Stimulated activated naive CD8-positive, alpha-beta T cell treated with anti-CD3 and anti-CD28 coated beads, Interleukin-15, Interleukin-2, amounts not matched to agents 100 ng/mL and 50 ng/mL, for 24 hours (primary cell): Measurements from ENCODE around the gene NXPH2.
"Not testable (repeated sequence)": the region's sequence is repeated elsewhere in the genome, so short reads cannot be mapped to it uniquely, and the experiment has no call there.

Source experiments
- H3K27ac Mint-ChIP-seq: one replicate; pipeline ENCODE4 v1.8.0; 2021; ENCODE audit warnings: mild to moderate bottlenecking, mixed read lengths
- H3K27me3 Mint-ChIP-seq: one replicate; pipeline ENCODE4 v1.8.0; 2021; ENCODE audit warnings: mixed read lengths
- H3K36me3 Mint-ChIP-seq: one replicate; pipeline ENCODE4 v1.8.0; 2021; ENCODE audit warnings: low read depth, mixed read lengths
- H3K4me1 Mint-ChIP-seq: one replicate; pipeline ENCODE4 v1.8.0; 2021; ENCODE audit warnings: low read depth, mixed read lengths
- H3K4me3 Mint-ChIP-seq: one replicate; pipeline ENCODE4 v1.8.0; 2021; ENCODE audit warnings: mild to moderate bottlenecking, mixed read lengths
- H3K9me3 Mint-ChIP-seq: one replicate; pipeline ENCODE4 v1.8.0; 2021; ENCODE audit warnings: mixed read lengths

The NXPH2 gene

DNA sequence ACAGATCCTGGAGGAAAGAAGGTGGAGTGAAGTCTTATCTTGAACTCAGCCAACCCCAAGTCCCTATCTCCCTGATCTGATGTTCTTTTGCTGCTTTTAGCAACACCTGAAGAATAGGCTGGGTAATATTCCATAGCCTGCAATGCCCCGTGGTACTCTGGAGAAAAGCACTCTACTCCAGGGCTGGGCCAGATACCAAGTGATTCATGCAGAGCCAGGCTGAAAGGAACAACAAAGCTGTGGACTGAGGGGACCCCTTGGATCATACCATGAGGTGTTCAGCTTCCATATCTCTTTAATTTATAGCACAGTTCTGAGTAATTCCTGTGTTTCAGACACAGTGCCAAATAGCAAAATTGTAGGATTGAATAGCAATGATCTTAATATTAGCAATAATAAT lies 130.6 kb downstream of the NXPH2 start:
- H3K9me3 Mint-ChIP-seq, result no peaks in the 10 kb centered on the region
- no peaks in the 10 kb centered on the region for H3K4me1 Mint-ChIP-seq
- H3K36me3 Mint-ChIP-seq, result no peaks in the 10 kb centered on the region
- peaks cover 16% of the 10 kb centered on the region for H3K27me3 Mint-ChIP-seq
- H3K27ac Mint-ChIP-seq, result no peak overlapping the region
- no peak overlapping the region for H3K4me3 Mint-ChIP-seq

DNA sequence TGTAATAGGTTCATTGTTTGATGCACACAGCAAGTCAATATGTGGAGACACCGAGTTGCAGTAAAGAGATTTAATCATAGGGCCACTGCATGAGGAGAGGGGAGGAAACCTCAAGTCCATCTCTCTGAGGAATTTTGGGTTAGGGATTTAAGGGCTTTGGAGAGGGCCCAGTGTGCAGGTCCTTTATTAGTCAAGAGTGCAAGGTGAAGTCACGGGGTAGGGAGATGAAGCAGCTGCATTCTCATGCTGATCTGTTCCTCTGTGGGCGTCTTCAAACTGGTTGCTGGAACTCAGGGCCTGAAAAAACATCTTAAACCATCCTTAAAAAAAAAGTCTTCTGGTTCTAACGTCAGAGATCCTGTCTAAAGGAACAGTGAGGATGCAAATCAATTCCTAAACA lies 131.6 kb downstream of the NXPH2 start:
- Mint-ChIP-seq H3K4me3 (no peak overlapping the region), H3K9me3 (no peaks in the 10 kb centered on the region), H3K4me1 (no peaks in the 10 kb centered on the region), H3K36me3 (no peaks in the 10 kb centered on the region), H3K27ac (no peak overlapping the region), H3K27me3 (peaks cover 16% of the 10 kb centered on the region)

DNA sequence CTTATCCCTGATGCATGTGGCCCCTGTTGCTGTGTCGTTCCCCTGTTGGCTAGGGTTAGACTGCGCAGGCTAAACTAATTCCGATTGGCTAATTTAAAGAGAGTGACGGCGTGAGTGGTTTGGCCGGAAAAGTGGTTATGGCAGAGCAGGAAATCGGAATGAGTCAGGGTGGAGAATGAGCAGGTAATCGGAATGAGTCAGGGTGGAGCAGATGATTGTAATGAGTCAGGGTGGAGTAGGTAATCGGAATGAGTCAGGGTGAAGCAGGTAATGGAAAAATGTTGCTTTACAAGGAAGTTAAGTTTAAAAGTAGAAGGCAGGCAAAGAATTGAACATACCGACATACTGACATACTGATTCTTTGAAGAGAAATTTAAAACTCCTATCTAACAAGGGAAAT lies 135.4 kb downstream of the NXPH2 start:
- not testable (repeated sequence) for H3K4me3 Mint-ChIP-seq, H3K27ac Mint-ChIP-seq, H3K36me3 Mint-ChIP-seq, H3K4me1 Mint-ChIP-seq, H3K9me3 Mint-ChIP-seq
- H3K27me3 Mint-ChIP-seq, result peaks cover 15% of the 10 kb centered on the region

GRCh38 chr2:138640921-138641676 lies 139.1 kb downstream of the NXPH2 start:
- no peak overlapping the region for H3K4me3 Mint-ChIP-seq

GRCh38 chr2:138637686-138638085 lies 142.5 kb downstream of the NXPH2 start:
- Mint-ChIP-seq H3K27ac (no peak overlapping the region), H3K9me3 (no peaks in the 10 kb centered on the region), H3K36me3 (no peaks in the 10 kb centered on the region), H3K4me1 (no peaks in the 10 kb centered on the region), H3K27me3 (peaks cover 10% of the 10 kb centered on the region), H3K4me3 (no peak overlapping the region)

More at GRCh38 chr2:138640921-138641676, 139.1 kb downstream of the NXPH2 start:
- peaks cover 10% of the 10 kb centered on the region for H3K27me3 Mint-ChIP-seq
- no peaks in the 10 kb centered on the region for H3K4me1 Mint-ChIP-seq
- no peak overlapping the region for H3K27ac Mint-ChIP-seq
- H3K36me3 Mint-ChIP-seq, result no peaks in the 10 kb centered on the region
- H3K9me3 Mint-ChIP-seq, result no peaks in the 10 kb centered on the region

DNA sequence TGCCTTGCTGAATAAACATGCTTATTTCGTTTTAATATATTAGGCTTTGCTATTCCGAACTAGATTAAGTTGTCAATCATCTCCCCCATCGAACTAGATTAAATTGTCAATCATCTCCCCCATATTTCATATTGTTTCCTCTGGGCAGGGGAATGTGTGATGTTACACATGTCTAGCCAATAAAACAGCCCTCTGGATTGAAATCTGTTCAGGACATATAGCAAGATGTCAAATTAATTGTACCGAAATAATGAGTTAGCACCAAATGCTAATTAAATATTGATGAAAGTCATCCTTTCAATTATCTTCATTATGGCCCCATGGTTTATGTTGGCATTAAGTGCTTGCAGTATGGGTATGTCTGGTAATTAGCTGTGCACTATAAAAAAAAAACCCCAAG lies 143.1 kb downstream of the NXPH2 start:
- Mint-ChIP-seq H3K4me3 (no peak overlapping the region), H3K4me1 (no peaks in the 10 kb centered on the region), H3K27ac (no peak overlapping the region), H3K36me3 (no peaks in the 10 kb centered on the region), H3K27me3 (peaks cover 5% of the 10 kb centered on the region), H3K9me3 (no peaks in the 10 kb centered on the region)

DNA sequence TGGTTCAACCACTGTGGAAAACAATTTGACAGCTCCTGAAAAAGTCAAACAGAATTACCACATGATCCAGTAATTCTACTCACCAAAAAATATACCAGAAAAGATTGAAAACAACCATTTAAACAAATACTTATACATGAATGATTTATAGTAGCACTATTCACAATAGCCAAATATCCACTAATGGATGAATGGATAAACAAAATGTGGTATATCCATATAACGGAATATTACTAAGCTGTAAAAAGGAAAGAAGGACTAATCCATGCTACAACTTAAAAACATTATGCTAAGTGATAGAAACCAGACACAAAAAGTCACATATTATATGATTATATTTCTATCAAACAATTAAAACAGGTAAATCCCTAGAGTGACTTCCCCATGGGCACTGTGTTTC lies 147.1 kb downstream of the NXPH2 start:
- H3K9me3 Mint-ChIP-seq, result no peaks in the 10 kb centered on the region
- H3K36me3 Mint-ChIP-seq, result no peaks in the 10 kb centered on the region
- no peak overlapping the region for H3K4me3 Mint-ChIP-seq

DNA sequence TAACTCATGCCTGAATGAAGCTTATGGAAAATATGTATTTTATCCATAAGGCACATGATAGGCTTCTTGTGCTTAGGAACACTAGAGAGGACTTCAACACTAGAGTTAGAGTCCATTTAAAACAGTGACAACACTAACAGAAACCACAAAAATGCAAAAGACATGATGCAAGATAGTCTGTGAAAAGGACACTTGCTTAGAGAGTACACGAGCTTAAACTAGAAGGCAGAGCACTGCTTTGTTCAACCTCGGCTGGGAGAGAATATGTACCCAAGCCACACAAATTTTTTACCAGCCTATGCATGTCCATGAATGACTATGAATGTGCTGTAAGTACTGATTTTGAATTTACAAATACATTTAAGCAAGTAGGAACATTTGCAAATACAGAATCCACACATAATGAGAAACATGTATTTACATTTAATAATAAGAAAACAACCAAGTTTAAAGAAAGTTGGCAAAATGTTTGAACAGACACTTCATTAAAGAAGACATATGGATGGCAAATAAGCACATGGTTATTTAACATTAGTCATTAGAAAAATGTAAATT lies 148.0 kb downstream of the NXPH2 start:
- H3K27ac Mint-ChIP-seq, result no peak overlapping the region
- H3K36me3 Mint-ChIP-seq, result no peaks in the 10 kb centered on the region
- no peak overlapping the region for H3K4me3 Mint-ChIP-seq
- H3K27me3 Mint-ChIP-seq, result peaks cover 3% of the 10 kb centered on the region
- no peaks in the 10 kb centered on the region for H3K9me3 Mint-ChIP-seq
- no peaks in the 10 kb centered on the region for H3K4me1 Mint-ChIP-seq

More for the DNA sequence above, 147.1 kb downstream of the NXPH2 start:
- H3K27me3 Mint-ChIP-seq, result peaks cover 3% of the 10 kb centered on the region
- no peak overlapping the region for H3K27ac Mint-ChIP-seq
- H3K4me1 Mint-ChIP-seq, result no peaks in the 10 kb centered on the region

DNA sequence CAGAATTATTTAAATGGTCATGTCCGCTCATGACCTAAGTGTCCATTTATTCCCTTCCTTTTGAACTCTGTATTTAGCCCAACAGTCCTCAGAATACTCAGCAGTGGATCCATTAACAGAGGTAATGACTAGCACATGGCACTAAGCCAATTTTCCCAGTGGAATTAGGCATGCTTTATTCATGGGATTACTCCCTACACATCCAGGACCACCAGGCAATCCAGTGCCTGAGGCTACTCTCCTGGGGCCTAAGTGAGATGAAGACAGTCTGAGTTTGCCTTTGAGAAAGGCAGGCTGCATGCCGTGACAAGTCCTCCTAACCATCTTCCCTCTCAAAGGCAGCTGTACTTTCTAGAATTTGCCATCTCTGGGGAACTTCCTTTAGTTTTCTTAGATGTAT lies 150.0 kb downstream of the NXPH2 start:
- peaks cover 7% of the 10 kb centered on the region for H3K27me3 Mint-ChIP-seq
- H3K36me3 Mint-ChIP-seq, result no peaks in the 10 kb centered on the region
- no peaks in the 10 kb centered on the region for H3K4me1 Mint-ChIP-seq
- no peak overlapping the region for H3K4me3 Mint-ChIP-seq
- no peak overlapping the region for H3K27ac Mint-ChIP-seq
- no peaks in the 10 kb centered on the region for H3K9me3 Mint-ChIP-seq

DNA sequence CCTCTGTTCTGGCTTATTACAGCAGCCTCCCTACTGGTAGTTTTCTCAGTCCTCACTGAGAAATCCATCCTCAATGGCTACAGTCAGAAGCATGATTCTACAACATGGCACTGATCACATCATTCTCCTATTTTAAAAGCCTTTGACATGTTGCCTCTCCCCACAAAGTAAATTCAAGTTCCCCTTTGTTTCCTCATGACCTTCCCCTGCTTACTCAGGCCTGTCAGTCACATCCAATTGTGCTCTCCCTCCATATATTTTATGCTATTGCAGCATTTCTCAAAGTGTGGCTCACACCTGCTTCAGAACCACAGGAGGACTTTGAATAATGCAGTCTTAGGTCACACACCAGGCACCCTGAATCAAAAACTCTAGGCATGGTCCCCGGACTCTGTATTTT lies 154.0 kb downstream of the NXPH2 start:
- Mint-ChIP-seq H3K27me3 (peaks cover 17% of the 10 kb centered on the region), H3K36me3 (no peaks in the 10 kb centered on the region), H3K27ac (no peak overlapping the region), H3K4me3 (no peak overlapping the region), H3K9me3 (peaks cover 3% of the 10 kb centered on the region), H3K4me1 (no peaks in the 10 kb centered on the region)

DNA sequence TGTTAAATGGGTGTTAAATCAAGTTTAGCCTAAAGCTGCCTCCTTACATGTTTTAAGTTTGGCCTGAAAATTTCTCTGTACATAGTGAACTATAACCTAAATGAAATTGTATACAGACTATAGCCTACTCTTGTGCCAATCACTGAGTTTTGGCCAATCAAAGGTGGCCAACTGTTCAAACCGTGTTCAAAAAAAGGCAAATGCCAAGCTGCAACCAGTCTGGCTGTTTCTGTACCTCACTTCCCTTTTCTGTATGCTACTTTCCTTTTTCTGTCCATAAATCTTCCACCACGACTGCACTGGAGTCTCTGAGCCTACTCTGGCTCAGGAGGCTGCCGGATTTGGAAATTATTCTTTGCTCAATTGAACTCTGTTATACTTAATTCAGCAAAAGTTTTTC lies 157.6 kb downstream of the NXPH2 start:
- Mint-ChIP-seq H3K27ac (no peak overlapping the region), H3K27me3 (peaks cover 26% of the 10 kb centered on the region), H3K9me3 (peaks cover 7% of the 10 kb centered on the region), H3K4me1 (no peaks in the 10 kb centered on the region), H3K4me3 (no peak overlapping the region), H3K36me3 (no peaks in the 10 kb centered on the region)

GRCh38 chr2:138621139-138621538 lies 159.1 kb downstream of the NXPH2 start:
- Mint-ChIP-seq H3K27ac (no peak overlapping the region), H3K4me3 (no peak overlapping the region), H3K4me1 (no peaks in the 10 kb centered on the region), H3K36me3 (no peaks in the 10 kb centered on the region), H3K27me3 (peaks cover 30% of the 10 kb centered on the region), H3K9me3 (peaks cover 7% of the 10 kb centered on the region)

GRCh38 chr2:138620431-138620830 lies 159.8 kb downstream of the NXPH2 start:
- peaks cover 7% of the 10 kb centered on the region for H3K9me3 Mint-ChIP-seq
- no peak overlapping the region for H3K27ac Mint-ChIP-seq
- no peaks in the 10 kb centered on the region for H3K36me3 Mint-ChIP-seq
- H3K4me1 Mint-ChIP-seq, result no peaks in the 10 kb centered on the region
- no peak overlapping the region for H3K4me3 Mint-ChIP-seq
- H3K27me3 Mint-ChIP-seq, result peaks cover 27% of the 10 kb centered on the region
